Neural cell (in vitro differentiated cells): ENCODE data around the gene NPAS3.

Experiments used
- EZH2 ChIP-seq: fragments of 200-600, 300-800 bp; shearing (Covaris generic), sonication (generic); IDR thresholded peaks from 2 replicates; pipeline ENCODE4 v1.6.1; 2014; ENCODE audit warnings: antibody characterized with exemption, low read length, borderline replicate concordance, mild to moderate bottlenecking; ENCODE audit not compliant: insufficient read depth, poor library complexity, severe bottlenecking
- MXI1 ChIP-seq: fragments of 450-650 bp; conservative IDR thresholded peaks from 2 replicates; pipeline ENCODE4 v1.6.1; 2014; ENCODE audit warnings: antibody characterized with exemption, mild to moderate bottlenecking; ENCODE audit not compliant: poor library complexity, severe bottlenecking
- POLR2AphosphoS5 ChIP-seq: IDR thresholded peaks from 2 replicates; pipeline ENCODE4 v1.6.1; 2012
- RAD21 ChIP-seq: fragments of 450-650 bp; conservative IDR thresholded peaks from 2 replicates; pipeline ENCODE4 v1.6.1; 2014; ENCODE audit warnings: antibody characterized with exemption, mild to moderate bottlenecking, moderate library complexity
- TF ChIP-seq, protein P1 (sequence below): fragments of 450-650 bp; IDR thresholded peaks from 2 replicates; pipeline ENCODE4 v1.5.1; 2014; ENCODE audit warnings: antibody characterized with exemption, mild to moderate bottlenecking, moderate library complexity; ENCODE audit not compliant: poor library complexity, severe bottlenecking

DNA sequence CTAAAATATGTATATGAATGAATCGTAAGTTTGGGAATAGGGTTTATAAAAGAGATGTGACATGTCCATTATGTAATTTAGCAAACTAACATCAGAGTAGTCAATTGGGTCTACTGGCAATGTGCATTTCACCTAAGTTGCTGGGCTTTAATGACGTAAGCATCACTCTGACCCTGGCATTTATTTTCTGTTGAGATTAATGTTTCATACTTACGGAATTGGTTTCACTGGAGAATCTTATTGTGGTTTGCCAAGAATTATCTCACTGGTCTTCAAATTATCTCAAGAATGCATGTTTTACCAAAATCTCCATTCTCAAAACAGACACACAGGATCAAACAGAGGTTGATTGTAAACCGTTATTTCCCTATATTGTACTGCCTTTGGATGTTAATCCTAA lies 437.1 kb downstream of the NPAS3 start:
- TF ChIP-seq MXI1 (no peak), EZH2 (no peak), RAD21 (no peak), POLR2AphosphoS5 (no peak)
- TF ChIP-seq, protein P1, sequence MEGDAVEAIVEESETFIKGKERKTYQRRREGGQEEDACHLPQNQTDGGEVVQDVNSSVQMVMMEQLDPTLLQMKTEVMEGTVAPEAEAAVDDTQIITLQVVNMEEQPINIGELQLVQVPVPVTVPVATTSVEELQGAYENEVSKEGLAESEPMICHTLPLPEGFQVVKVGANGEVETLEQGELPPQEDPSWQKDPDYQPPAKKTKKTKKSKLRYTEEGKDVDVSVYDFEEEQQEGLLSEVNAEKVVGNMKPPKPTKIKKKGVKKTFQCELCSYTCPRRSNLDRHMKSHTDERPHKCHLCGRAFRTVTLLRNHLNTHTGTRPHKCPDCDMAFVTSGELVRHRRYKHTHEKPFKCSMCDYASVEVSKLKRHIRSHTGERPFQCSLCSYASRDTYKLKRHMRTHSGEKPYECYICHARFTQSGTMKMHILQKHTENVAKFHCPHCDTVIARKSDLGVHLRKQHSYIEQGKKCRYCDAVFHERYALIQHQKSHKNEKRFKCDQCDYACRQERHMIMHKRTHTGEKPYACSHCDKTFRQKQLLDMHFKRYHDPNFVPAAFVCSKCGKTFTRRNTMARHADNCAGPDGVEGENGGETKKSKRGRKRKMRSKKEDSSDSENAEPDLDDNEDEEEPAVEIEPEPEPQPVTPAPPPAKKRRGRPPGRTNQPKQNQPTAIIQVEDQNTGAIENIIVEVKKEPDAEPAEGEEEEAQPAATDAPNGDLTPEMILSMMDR = no peak
